PC-9 (cell line): ENCODE results near the gene RAET1G. TPM values are rescaled to one million over a fixed set of nuclear protein-coding genes. Genes with fewer than 3 reads are reported as not detected.
"Not testable (repeated sequence)": the region's sequence is repeated elsewhere in the genome, so short reads cannot be mapped to it uniquely, and the experiment has no call there.

Experiments used
- BruUV-seq: library from RNA; stranded (reverse); fragments of 400-500 nt; replicated peaks from 2 replicates; lab custom pipeline; 2021; lab: Mats Ljungman, UMichigan
- CTCF ChIA-PET: fragments of 300-600 bp; sonication (Branson Sonifier 250); formaldehyde crosslinking; loops from one replicate; lab custom pipeline; 2022; ENCODE audit warnings: antibody characterized with exemption; lab: Charles Lee
- POLR2A ChIA-PET: fragments of 300-600 bp; sonication (Branson Sonifier 250); formaldehyde crosslinking; loops from one replicate; lab custom pipeline; 2022; ENCODE audit warnings: antibody characterized with exemption; ENCODE audit not compliant: unreplicated experiment; lab: Charles Lee
- DNase-seq, 2 experiments: peaks; one replicate each; pipeline versions ENCODE4 v3.0.0 to v3.0.0-alpha.2; 2015 to 2022; ENCODE audit warnings: mixed read lengths in 1 of 2
- H2AFZ ChIP-seq: fragments of 200-600 bp; sonication (generic); 2 replicates; pipeline ENCODE4 v1.8.1; 2017; ENCODE audit warnings: antibody characterized with exemption
- H3F3A ChIP-seq: fragments of 200-600 bp; sonication (generic); 2 replicates; pipeline ENCODE4 v1.8.1; 2017; ENCODE audit warnings: antibody characterized with exemption, mild to moderate bottlenecking, low read depth; ENCODE audit not compliant: insufficient read depth
- H3K27ac ChIP-seq: fragments of 200-600 bp; sonication (generic); 2 replicates; pipeline ENCODE4 v1.6.1; 2016; ENCODE audit warnings: mixed run types
- H3K27me3 ChIP-seq: fragments of 200-600 bp; sonication (generic); 2 replicates; pipeline ENCODE4 v1.6.1; 2016; ENCODE audit warnings: low read depth, mixed run types; ENCODE audit not compliant: insufficient read depth
- H3K36me3 ChIP-seq: fragments of 200-600 bp; sonication (generic); 2 replicates; pipeline ENCODE4 v1.6.1; 2016; ENCODE audit warnings: low read depth, mixed run types
- H3K4me1 ChIP-seq: fragments of 200-600 bp; sonication (generic); replicated peaks from 2 replicates; pipeline ENCODE4 v1.6.1; 2016; ENCODE audit warnings: mixed run types; ENCODE audit not compliant: insufficient read depth
- H3K4me2 ChIP-seq: fragments of 200-600 bp; sonication (generic); 2 replicates; pipeline ENCODE4 v1.6.1; 2017; ENCODE audit warnings: mixed run types
- H3K4me3 ChIP-seq: fragments of 200-600 bp; sonication (generic); 2 replicates; pipeline ENCODE4 v1.6.1; 2016; ENCODE audit warnings: mixed run types
- H3K79me2 ChIP-seq: fragments of 200-600 bp; sonication (generic); 2 replicates; pipeline ENCODE4 v1.6.1; 2017; ENCODE audit warnings: low read depth, mixed run types
- H3K9me2 ChIP-seq: fragments of 200-600 bp; sonication (generic); 2 replicates; pipeline ENCODE4 v1.8.1; 2017; ENCODE audit warnings: mild to moderate bottlenecking; ENCODE audit not compliant: insufficient read depth
- H3K9me3 ChIP-seq: fragments of 200-600 bp; sonication (generic); 2 replicates; pipeline ENCODE4 v1.8.1; 2016; ENCODE audit warnings: low read depth; ENCODE audit not compliant: insufficient read depth
- H4K20me1 ChIP-seq: fragments of 200-600 bp; sonication (generic); 2 replicates; pipeline ENCODE4 v1.8.1; 2017; ENCODE audit not compliant: insufficient read depth
- EZH2 ChIP-seq: fragments of 200-600 bp; sonication (generic); IDR thresholded peaks from 2 replicates; pipeline ENCODE4 v1.8.0; 2017; ENCODE audit warnings: antibody characterized with exemption, low read depth
- intact Hi-C: fragments of 100-400 bp; cut with micrococcal nuclease; formaldehyde crosslinking; loops from one replicate; pipeline ENCODE4 v1.10.0; 2022; ENCODE audit not compliant: unreplicated experiment
- total RNA-seq: library from RNA; stranded (reverse); gene quantifications from 2 replicates; pipeline ENCODE4 v1.2.3, GENCODE V29; 2021
- TF ChIP-seq, protein P1 (sequence below): fragments of 200-600 bp; sonication (generic); conservative IDR thresholded peaks from 2 replicates; pipeline ENCODE4 v1.6.1; 2017; ENCODE audit warnings: mixed run types, antibody characterized with exemption, mild to moderate bottlenecking, moderate library complexity

The RAET1G gene
- total RNA-seq, 1 experiment from 2014 or later: not detected

GRCh38 chr6:149929422-149929821 is 6.5 kb upstream of the RAET1G start:
- Histone ChIP-seq H3K9me3 (no peaks in the 10 kb centered on the region), H3K36me3 (no peaks in the 10 kb centered on the region), H3K4me1 (peaks cover 23% of the 10 kb centered on the region), H2AFZ (no peak overlapping the region), H3K79me2 (no peaks in the 10 kb centered on the region), H3K27ac (no peak overlapping the region), H3K4me3 (no peak overlapping the region), H3K27me3 (no peaks in the 10 kb centered on the region), H4K20me1 (no peaks in the 10 kb centered on the region), H3F3A (no peaks in the 10 kb centered on the region), H3K4me2 (no peak overlapping the region), H3K9me2 (no peaks in the 10 kb centered on the region)
- DNase-seq: no peak
- intact Hi-C loops: loop anchor here (5.0 kb wide), 2 partner anchors 207 to 382 kb away; partner anchors contain the start of gene PPIL4
- POLR2A ChIA-PET: no interaction called here
- CTCF ChIA-PET: no interaction called here
- TF ChIP-seq EZH2: no peak
- TF ChIP-seq, protein P1, sequence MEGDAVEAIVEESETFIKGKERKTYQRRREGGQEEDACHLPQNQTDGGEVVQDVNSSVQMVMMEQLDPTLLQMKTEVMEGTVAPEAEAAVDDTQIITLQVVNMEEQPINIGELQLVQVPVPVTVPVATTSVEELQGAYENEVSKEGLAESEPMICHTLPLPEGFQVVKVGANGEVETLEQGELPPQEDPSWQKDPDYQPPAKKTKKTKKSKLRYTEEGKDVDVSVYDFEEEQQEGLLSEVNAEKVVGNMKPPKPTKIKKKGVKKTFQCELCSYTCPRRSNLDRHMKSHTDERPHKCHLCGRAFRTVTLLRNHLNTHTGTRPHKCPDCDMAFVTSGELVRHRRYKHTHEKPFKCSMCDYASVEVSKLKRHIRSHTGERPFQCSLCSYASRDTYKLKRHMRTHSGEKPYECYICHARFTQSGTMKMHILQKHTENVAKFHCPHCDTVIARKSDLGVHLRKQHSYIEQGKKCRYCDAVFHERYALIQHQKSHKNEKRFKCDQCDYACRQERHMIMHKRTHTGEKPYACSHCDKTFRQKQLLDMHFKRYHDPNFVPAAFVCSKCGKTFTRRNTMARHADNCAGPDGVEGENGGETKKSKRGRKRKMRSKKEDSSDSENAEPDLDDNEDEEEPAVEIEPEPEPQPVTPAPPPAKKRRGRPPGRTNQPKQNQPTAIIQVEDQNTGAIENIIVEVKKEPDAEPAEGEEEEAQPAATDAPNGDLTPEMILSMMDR: peak; percentile 53
- no TSS peak for BruUV-seq

- H3K27ac ChIP-seq, H4K20me1 ChIP-seq, H3K4me2 ChIP-seq, H3K9me2 ChIP-seq, BruUV-seq, H3F3A ChIP-seq, H3K27me3 ChIP-seq, H3K79me2 ChIP-seq, H3K9me3 ChIP-seq, H2AFZ ChIP-seq, H3K4me3 ChIP-seq, DNase-seq, POLR2A ChIA-PET, H3K36me3 ChIP-seq, CTCF ChIA-PET, H3K4me1 ChIP-seq: not testable (repeated sequence)
- intact Hi-C loops: loop anchor here (5.0 kb wide), 2 partner anchors 205 to 380 kb away; partner anchors contain the start of gene PPIL4
Measured at GRCh38 chr6:149927025-149927424, 4.1 kb upstream of the RAET1G start.

GRCh38 chr6:149925974-149926777 is 3.3 kb upstream of the RAET1G start:
- TF ChIP-seq EZH2: no peak
- TF ChIP-seq, protein P1: peak; percentile 92
- H3K36me3 ChIP-seq: no peaks in the 10 kb centered on the region
- peak overlapping the region; percentile 79 for H2AFZ ChIP-seq
- ChIA-PET CTCF (no interaction called here), POLR2A (no interaction called here)
- no peaks in the 10 kb centered on the region for H3F3A ChIP-seq
- intact Hi-C loops: loop anchor here (1.0 to 5.0 kb wide), 4 partner anchors 86 to 379 kb away; partner anchors contain the start of gene PPIL4
- no TSS peak for BruUV-seq
- peak; percentile 66 to 81 for DNase-seq
- H3K79me2 ChIP-seq: no peaks in the 10 kb centered on the region
- no peaks in the 10 kb centered on the region for H3K27me3 ChIP-seq
- H3K4me3 ChIP-seq: peak overlapping the region; percentile 62
- no peaks in the 10 kb centered on the region for H4K20me1 ChIP-seq
- peak overlapping the region; percentile 89 for H3K4me2 ChIP-seq
- no peaks in the 10 kb centered on the region for H3K9me3 ChIP-seq
- H3K27ac ChIP-seq: no peak overlapping the region
- peaks cover 4% of the 10 kb centered on the region for H3K4me1 ChIP-seq
- H3K9me2 ChIP-seq: no peaks in the 10 kb centered on the region
